Hepatic stellate cell (primary cell): Measurements from ENCODE around the gene GET3.
A peak's percentile ranks its signal among the peaks of the same experiment; 100 is the strongest.
"Not testable (repeated sequence)": the region's sequence is repeated elsewhere in the genome, so short reads cannot be mapped to it uniquely, and the experiment has no call there.

Source experiments
- DNase-seq: peaks from one replicate; pipeline ENCODE4 v3.0.0; 2011; ENCODE audit warnings: low spot score

GET3 gene

GRCh38 chr19:12792051-12792852 is 55.0 kb downstream of the GET3 start:
- peak; percentile 27 for DNase-seq

- no peak for DNase-seq
Observed at GRCh38 chr19:12792853-12793289, 55.6 kb downstream of the GET3 start.

- peak; percentile 97 for DNase-seq
Observed at GRCh38 chr19:12793290-12794195, 56.2 kb downstream of the GET3 start.

- no peak for DNase-seq
Observed at GRCh38 chr19:12794196-12794941, 57.1 kb downstream of the GET3 start.

- no peak for DNase-seq
Observed at GRCh38 chr19:12794971-12795381, 57.7 kb downstream of the GET3 start.

GRCh38 chr19:12796146-12797071 is 59.1 kb downstream of the GET3 start:
- peak; percentile 77 for DNase-seq

GRCh38 chr19:12797141-12797587 is 59.9 kb downstream of the GET3 start:
- no peak for DNase-seq

- DNase-seq = not testable (repeated sequence)
Observed at GRCh38 chr19:12797607-12798006, 60.3 kb downstream of the GET3 start.
